Astrocyte of the cerebellum (primary cell): ENCODE data around the gene CXCR5.

Experiments
- DNase-seq: peaks from one replicate; pipeline ENCODE4 v3.0.0-alpha.2; 2011; ENCODE audit warnings: low read depth
- H3K4me3 ChIP-seq: 2 replicates; pipeline ENCODE4 v1.5.1; 2011; ENCODE audit warnings: mild to moderate bottlenecking, low read depth, low read length, moderate library complexity
- in situ Hi-C: cut with HindIII; loops from 2 replicates; pipeline ENCODE4 v1.10.0; 2017; ENCODE audit warnings: low sequenced_read_pairs
- TF ChIP-seq, protein P1 (sequence below): IDR thresholded peaks from 2 replicates; pipeline ENCODE4 v1.5.1; 2012; ENCODE audit warnings: low read length, low read depth, moderate library complexity, mild to moderate bottlenecking; ENCODE audit errors: missing control alignments

Gene CXCR5

DNA sequence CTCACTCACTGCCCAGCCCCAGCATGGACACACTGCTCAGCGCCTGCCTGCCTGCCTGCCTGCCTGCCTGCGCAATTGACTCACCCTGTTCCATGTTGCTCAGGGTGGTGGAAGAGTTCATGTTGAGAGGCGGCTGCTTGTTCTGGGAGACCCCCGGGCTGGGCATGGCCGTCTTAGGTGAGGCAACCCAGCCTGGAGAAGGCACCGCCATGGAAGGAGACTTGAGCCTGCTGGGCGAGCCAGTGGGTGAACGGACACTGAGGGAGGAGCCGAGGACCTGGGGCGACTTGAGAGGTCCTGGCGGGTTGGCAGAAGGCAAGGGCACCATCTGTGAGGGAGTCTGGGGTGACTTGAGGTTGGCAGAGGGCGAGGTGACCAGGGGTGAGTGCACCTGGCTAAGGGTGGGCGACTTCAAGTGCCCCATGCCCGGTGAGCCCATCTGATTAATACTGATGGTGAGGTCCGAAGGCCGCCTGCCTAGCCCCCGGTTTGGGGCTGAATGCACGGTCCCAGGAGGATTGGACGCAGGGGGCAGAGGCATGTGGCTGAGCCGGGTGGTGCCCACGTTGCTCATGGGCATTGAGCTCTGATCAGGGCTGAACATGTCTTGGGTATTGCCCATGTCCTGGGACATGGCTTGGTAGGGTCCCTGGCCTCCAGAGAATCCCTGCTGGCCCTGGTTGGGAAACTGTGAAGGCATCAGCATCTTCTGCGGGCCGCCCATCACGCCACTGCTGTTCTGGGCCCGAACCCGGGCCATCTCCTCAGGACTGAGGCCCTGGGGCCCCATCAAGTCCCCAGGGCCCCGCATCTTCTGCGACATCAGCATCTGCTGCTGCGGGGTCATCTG is 17.1 kb downstream of the CXCR5 start:
- TF ChIP-seq, protein P1, sequence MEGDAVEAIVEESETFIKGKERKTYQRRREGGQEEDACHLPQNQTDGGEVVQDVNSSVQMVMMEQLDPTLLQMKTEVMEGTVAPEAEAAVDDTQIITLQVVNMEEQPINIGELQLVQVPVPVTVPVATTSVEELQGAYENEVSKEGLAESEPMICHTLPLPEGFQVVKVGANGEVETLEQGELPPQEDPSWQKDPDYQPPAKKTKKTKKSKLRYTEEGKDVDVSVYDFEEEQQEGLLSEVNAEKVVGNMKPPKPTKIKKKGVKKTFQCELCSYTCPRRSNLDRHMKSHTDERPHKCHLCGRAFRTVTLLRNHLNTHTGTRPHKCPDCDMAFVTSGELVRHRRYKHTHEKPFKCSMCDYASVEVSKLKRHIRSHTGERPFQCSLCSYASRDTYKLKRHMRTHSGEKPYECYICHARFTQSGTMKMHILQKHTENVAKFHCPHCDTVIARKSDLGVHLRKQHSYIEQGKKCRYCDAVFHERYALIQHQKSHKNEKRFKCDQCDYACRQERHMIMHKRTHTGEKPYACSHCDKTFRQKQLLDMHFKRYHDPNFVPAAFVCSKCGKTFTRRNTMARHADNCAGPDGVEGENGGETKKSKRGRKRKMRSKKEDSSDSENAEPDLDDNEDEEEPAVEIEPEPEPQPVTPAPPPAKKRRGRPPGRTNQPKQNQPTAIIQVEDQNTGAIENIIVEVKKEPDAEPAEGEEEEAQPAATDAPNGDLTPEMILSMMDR: no peak
- in situ Hi-C loops: loop anchor here (10.0 kb wide), 2 partner anchors 106 to 196 kb away; partner anchors contain the start of gene DDX6
- no peak for DNase-seq
- no peak overlapping the region for H3K4me3 ChIP-seq

DNA sequence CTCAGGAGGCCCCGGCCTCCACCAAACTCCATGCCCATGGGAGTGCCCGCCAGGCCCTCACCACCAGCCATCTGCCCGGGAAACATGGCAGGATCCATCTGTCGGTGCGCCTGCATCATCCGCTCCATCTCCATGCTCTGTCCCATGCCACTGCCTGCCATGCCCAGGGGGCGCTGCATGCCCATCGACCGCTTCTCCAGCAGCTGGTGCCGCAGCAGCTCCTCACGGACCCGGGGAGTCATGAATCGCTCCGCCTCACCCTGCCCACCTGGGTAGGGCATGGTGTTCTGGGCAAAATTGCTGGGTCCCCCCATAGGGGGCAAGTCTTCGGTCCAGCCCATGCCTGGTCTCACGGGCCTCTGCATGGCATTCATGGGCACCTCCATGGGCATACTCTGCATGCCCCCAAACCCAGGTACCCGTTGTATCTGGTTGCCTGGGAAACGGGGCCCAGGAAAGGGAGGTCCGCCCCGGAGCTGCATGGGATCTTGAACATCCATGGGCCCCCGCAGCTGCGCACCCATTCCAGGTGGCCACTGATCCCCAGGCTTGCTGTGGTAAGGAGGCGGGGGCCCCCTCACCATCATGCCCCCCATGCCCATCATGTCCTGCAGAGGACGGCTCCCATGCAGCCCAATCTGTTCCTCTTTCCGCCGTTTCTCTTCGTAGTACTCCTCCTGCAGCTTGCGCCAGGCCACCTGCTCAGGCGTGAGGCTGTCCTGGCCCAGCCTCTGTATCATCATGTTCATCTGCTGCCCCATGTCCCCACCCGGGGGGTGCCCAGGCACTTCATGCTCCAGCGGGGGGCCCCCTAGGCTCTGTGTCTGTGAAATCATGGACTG is 18.0 kb downstream of the CXCR5 start:
- TF ChIP-seq, protein P1: peak; percentile 12
- H3K4me3 ChIP-seq: no peak overlapping the region
- DNase-seq: no peak
- in situ Hi-C loops: loop anchor here (10.0 kb wide), 2 partner anchors 107 to 197 kb away; partner anchors contain the start of gene DDX6

DNA sequence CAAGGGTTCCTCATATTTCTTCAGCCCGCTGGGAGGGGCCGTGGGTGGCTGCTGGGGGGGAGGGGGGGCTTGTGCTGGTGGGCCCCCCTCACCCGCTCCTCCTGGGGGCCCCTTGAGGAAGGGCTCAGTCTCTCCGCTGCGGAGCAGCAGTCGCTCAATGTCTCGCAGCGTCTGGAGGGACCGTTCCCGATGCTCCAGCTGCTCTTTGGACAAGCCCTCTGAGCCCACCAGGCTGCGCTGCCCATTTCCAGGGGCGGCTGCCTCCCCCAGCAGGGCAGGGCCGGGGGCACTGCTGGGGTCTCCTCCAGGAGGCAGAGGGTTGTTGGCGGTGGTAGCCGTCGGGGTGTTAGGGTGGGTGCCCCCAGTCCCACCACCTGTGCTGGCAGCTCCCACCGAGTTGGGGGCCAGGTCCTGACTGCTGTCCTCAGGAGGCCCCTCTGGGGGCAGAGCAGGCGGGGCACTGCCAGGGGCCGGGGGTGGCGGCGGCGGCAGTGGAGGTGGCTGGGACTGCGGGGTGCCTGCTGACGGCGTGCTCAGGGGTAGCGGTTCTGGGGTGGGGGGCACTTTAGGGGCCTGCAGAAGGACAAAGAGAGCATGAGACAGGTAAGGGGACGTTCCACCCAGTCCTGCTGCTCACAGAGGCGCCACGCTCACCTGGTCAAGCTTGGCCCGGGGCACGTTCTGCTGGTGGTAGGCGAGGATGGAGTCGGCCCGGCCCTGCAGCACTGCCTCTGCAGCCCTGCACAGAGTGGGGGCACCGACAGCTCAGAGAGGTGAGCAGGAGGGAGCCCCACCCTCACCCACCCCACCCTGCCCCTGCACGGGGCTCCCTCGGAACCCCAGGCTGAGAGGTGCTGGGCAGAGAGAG is 18.9 kb downstream of the CXCR5 start:
- TF ChIP-seq, protein P1: no peak
- in situ Hi-C loops: loop anchor here (10.0 kb wide), 2 partner anchors 108 to 198 kb away; partner anchors contain the start of gene DDX6
- no peak for DNase-seq
- no peak overlapping the region for H3K4me3 ChIP-seq

DNA sequence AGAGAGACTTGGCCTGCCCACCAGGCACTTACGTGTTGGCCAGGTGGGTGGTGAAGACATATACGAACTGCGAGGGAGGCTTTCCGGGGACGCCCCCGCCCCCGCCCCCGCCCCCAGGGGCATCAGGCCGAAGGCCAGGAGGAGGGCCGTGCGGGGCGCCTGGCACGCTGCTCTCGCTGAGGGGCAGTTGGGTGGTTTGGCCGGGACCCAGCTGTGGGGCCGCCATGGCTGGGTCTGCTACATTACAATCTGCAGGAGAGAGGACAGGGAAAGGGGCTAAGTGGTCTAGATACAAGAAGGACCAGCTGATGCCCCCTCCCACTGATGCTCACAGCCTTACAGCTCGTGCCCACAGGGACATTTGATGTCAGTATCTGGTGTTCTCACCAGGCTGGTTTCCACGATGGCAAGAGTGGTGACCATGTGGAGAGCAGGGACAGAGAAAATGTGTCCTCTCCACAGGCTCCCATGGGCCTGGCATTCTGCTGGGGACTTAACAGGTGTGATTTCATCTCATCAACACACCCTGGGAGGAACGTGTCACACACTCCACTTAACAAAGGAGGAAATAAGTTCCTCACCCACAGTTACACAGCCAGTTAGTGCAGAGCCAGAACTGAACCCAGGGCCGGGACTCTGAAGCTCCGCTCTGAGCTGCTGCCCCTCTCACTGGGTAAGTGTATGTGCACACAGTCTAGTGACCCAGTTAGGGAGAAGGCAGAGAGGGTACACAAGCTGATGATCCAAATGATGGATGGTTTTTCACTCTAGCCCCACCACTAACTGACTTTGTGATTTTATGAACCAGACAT is 19.7 kb downstream of the CXCR5 start:
- DNase-seq: no peak
- TF ChIP-seq, protein P1: no peak
- H3K4me3 ChIP-seq: no peak overlapping the region
- in situ Hi-C loops: loop anchor here (10.0 kb wide), 2 partner anchors 109 to 199 kb away; partner anchors contain the start of gene DDX6

DNA sequence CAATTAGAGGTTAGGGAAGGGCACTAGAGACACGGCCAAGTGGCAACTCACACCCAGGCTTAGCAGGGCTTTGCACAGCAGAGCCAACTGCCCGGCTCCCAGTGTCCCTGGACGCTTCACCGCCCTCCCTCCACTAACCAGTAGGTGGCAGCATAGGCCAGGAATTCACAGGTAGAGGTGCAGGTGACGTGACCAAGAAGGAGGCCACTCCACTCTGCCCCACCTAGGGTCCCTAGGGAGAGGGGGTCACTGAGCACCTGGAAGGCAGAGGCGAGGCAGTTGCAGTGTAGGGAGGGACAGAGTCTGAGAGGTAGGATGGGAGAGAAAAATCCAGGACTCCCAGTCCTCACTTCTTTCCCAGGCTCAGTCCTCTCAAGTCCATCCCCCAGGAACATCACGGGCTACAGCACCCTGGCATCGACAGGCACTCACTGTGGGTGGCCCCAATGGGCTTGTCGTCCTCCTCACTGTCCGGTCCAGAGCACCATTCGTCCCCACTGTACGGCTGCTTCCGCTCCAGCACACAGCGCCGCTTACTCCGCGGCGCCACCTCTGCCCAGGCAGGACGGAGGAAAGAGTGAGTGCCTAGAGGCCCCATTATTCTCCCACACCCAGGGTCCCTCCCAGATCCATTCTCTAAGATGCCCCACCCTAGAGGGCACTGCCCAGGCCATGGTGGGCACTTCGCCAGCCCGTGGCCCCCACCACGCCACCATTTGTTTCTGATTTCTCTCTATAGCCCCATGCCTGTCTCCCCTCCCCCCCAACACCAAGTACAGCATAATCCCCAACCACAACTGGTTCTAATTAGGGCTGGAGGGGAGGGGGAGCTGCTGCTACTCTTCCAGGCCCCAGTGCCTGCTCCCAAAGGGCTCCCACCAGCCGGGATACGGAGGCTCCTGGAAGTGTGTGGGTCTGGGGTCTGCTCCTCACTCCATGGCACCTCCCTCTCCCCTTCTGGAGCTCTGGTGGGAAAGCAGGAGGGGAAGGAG is 23.7 kb downstream of the CXCR5 start:
- DNase-seq: no peak
- no peak overlapping the region for H3K4me3 ChIP-seq
- in situ Hi-C loops: loop anchor here (10.0 kb wide), 2 partner anchors 113 to 203 kb away; partner anchors contain the start of gene DDX6
- TF ChIP-seq, protein P1: peak; percentile 85
